NB4 (cell line): ENCODE measurements around the gene TXNIP.

ENCODE experiments used
- DNase-seq: peaks from one replicate; pipeline ENCODE4 v3.0.0; 2010; ENCODE audit warnings: low read depth
- H3K4me3 ChIP-seq: one replicate; pipeline ENCODE4 v1.5.1; 2011; ENCODE audit warnings: mild to moderate bottlenecking, low read depth, low read length, moderate library complexity
- MYC ChIP-seq: IDR thresholded peaks from 2 replicates; pipeline ENCODE4 v1.6.1; 2011; ENCODE audit warnings: low read depth, low read length
- POLR2A ChIP-seq: IDR thresholded peaks from 2 replicates; pipeline ENCODE4 v1.6.1; 2011; ENCODE audit warnings: mild to moderate bottlenecking; ENCODE audit not compliant: insufficient read length; ENCODE audit errors: extremely low read depth
- TF ChIP-seq, protein P1 (sequence below): IDR thresholded peaks from one replicate; pipeline ENCODE4 v1.5.1; 2012; ENCODE audit warnings: low read depth, low read length
- TF ChIP-seq, protein P2 (sequence below): IDR thresholded peaks from 2 replicates; pipeline ENCODE4 v1.6.1; 2011; ENCODE audit warnings: low read depth, low read length

TXNIP gene

DNA sequence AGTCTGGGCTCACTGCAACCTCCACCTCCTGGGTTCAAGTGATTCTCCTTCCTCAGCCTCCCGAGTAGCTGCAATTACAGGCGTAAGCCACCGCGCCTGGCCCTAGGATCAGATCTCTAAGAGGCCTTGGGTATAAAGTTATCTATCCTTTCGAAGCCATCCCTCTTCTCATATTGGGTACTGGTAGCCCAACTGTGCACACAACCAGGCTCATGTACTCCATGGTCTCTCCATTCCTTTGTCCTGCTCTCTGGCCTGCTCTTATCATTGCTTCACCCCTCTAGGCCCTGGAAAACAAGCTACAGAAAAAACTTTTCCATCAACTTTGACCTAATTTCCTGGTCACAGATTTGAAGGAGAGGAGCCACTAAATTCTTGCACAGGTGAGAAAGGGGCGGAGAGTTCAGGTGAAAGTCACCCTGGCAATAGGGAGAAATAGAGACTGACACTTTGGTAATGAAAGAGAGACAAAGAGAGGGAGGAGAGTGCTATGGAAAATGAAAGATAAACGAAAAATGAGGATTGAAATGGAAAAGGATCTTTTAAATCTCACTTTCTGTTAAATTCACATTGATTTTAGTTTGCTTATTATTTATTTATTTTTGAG is 6.0 kb downstream of the TXNIP start:
- H3K4me3 ChIP-seq = no peak overlapping the region
- DNase-seq = peak; percentile 53
- TF ChIP-seq, protein P1, sequence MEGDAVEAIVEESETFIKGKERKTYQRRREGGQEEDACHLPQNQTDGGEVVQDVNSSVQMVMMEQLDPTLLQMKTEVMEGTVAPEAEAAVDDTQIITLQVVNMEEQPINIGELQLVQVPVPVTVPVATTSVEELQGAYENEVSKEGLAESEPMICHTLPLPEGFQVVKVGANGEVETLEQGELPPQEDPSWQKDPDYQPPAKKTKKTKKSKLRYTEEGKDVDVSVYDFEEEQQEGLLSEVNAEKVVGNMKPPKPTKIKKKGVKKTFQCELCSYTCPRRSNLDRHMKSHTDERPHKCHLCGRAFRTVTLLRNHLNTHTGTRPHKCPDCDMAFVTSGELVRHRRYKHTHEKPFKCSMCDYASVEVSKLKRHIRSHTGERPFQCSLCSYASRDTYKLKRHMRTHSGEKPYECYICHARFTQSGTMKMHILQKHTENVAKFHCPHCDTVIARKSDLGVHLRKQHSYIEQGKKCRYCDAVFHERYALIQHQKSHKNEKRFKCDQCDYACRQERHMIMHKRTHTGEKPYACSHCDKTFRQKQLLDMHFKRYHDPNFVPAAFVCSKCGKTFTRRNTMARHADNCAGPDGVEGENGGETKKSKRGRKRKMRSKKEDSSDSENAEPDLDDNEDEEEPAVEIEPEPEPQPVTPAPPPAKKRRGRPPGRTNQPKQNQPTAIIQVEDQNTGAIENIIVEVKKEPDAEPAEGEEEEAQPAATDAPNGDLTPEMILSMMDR = no peak
- TF ChIP-seq MYC (no peak), POLR2A (no peak)
- TF ChIP-seq, protein P2, sequence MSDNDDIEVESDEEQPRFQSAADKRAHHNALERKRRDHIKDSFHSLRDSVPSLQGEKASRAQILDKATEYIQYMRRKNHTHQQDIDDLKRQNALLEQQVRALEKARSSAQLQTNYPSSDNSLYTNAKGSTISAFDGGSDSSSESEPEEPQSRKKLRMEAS = no peak

DNA sequence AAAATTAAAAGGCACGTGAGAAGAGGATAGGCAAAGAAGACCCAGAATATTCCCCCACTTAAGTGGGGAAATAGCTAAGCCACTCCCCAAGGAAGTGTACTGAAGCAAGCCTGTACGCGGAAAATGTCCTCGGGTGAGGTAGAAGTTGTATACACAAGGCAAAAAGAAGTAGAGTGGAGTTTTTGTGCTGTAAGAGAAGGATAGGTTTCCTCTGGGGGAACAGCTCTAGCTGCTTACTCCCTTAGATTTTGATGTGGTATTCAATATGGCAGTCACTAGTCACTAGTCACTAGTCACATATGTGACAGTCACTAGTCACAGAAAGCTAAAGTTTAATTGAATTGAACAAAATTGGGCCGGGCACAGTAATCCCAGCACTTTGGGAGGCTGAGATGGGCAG is 7.6 kb downstream of the TXNIP start:
- TF ChIP-seq MYC (no peak), POLR2A (no peak)
- TF ChIP-seq, protein P1 = no peak
- TF ChIP-seq, protein P2 = no peak
- no peak overlapping the region for H3K4me3 ChIP-seq

DNA sequence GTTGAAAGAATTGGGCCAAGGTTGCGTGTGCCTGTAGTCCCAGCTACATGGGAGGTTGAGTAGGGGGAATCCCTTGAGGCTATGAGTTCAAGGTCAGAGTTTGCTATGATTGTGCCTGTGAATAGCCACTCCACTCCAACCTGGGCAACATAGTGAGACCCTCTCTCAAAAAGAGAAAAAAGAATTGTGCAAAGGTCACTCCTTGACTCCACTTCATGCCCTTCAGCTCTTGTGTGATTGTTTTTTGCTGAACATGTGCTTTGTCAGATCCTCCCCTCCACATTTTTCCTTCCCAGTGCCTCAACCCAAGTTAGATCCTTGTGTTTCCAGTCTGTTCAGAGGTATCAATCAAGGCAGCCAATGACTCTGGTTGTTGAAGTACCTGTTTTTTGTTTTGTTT is 8.5 kb downstream of the TXNIP start:
- no peak overlapping the region for H3K4me3 ChIP-seq
- no peak for DNase-seq
- no peak for TF ChIP-seq MYC
- TF ChIP-seq, protein P2 = no peak
- TF ChIP-seq, protein P1 = no peak
- no peak for TF ChIP-seq POLR2A

More for the DNA sequence above, 7.6 kb downstream of the TXNIP start:
- DNase-seq = no peak

DNA sequence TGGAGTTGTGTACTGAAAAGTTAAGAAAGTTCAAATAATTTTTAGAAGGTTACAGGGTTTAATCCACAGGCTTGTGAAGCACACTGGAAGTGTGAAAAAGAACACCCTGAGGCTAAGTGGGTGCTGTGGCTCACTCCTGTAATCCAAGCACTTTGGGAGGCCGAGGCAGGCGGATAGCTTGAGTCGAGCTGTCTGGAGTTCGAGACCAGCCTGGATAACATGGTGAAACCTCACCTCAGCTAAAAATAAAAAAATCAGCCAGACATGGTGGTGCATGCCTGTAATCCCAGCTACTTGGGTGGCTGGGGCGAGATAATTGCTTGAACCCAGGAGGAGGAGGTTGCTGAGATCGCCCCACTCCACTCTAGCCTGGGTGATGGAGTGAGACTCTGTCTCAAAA is 9.8 kb downstream of the TXNIP start:
- H3K4me3 ChIP-seq = no peak overlapping the region
- no peak for DNase-seq
- TF ChIP-seq POLR2A (no peak), MYC (no peak)
- TF ChIP-seq, protein P1 = no peak
- TF ChIP-seq, protein P2 = no peak

DNA sequence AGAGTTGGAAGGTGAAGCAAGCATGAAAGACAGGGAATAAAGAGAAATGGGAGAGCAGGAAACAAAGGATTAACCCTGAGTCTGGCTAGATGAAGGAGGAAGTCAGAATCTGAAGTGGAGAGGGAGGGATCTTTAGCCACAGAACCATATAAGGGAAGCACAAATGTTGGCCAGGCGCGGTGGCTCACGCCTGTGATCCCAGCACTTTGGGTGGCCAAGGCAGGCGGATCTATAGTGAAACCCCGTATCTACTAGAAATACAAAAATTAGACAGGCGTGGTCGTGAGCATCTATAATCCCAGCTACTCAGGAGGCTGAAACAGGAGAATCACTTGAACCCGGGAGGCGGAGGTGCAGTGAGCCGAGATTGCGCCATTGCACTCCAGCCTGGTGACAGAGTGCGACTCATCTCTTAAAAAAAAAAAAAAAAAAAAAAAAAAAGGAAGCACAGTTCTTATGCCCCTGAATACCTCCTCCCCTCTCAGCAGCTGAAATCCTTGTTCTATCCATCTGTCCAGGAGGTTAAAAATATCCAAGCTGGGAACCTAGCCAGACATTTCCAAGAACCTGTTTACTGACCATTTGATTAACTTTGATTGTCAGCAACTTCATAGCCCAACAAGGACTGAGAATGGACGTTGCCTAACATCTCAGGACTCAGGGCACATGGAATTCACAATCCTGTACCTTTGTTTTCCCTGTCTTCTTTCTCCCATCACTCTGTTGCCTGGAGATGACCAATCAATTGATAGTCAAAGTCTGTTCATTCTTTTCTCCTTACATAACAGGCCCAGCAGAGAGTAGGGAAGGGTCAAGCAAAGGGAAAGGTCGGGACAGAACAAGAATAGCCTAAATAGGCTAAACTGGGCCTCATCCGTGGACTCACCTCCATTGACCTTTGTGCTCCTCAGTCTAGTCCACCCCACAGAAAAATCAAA is 10.6 kb downstream of the TXNIP start:
- TF ChIP-seq MYC = no peak
- TF ChIP-seq, protein P2 = 0 out of 2 replicates have a peak, but pooled peaks have one; percentile 8
- peak; percentile 80 for DNase-seq
- H3K4me3 ChIP-seq = peak overlapping the region; percentile 59

DNA sequence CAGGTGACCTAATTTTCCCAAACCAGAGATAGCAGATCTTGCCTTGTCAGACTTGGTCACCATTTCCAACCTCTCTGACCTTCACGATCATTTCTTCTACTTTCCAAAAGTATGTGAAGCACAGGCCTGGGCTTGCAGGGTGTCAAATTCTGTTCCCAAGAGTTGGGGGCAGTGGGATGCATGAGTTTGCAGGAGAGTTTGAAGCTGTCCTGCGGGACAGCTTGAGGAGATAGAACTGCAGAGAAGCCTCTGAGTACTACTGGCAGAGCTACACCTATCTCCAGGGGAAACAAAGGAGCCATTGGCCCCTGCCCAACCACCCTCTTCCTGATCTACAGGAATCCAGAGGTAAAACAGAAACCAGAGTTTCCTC is 11.3 kb downstream of the TXNIP start:
- H3K4me3 ChIP-seq = peak overlapping the region; percentile 59
- no peak for DNase-seq
- TF ChIP-seq, protein P2 = no peak
- no peak for TF ChIP-seq MYC
- no peak for TF ChIP-seq POLR2A
- TF ChIP-seq, protein P1 = no peak
